Fibroblast of upper back skin (primary cell): ENCODE results near the gene MNS1.
"Not testable (repeated sequence)": the region's sequence is repeated elsewhere in the genome, so short reads cannot be mapped to it uniquely, and the experiment has no call there.

Source experiments
- DNase-seq: peaks from one replicate; pipeline ENCODE4 v3.0.0-alpha.2; 2013

MNS1 gene

DNA sequence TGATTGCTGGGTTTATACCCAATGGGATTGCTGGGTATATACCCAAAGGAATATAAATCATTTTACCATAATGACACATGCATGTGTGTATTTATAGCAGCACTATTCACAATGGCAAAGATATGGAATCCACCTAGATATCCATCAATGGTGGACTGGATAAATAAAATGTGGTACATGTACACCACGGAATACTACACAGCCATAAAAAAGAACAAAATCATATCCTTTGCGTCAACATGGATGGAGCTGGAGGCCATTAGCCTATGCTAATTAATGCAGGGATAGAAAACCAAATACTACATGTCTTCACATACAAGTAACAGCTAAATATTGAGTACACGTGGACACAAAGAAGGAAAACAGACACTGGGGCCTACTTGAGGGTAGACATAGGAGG, 22.6 kb downstream of the MNS1 start:
- DNase-seq: no peak

DNA sequence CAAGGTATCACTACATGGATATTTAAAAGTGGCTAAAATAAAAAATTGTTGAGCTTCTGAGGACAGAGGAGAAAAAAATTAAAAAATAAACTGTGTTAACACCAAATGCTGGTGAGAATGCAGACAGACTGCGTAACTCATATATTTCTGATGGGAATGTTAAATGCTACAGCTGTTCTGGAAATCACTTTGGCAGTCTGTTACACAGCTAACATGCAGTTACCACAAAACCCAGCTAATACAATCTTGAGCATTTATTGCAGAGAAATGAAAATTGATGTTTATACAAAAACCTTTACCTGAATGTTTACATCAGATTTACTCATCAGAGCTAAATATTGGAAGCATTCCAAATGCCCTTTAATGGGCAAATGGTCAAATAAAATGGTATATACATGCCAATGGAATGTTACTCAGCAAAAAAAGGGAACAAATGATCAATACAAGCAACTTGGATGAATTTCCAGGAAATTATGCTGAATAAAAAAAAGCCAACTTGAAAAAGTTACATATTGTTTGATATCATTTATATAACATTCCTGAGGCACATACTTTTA, 24.6 kb downstream of the MNS1 start:
- DNase-seq: no peak

DNA sequence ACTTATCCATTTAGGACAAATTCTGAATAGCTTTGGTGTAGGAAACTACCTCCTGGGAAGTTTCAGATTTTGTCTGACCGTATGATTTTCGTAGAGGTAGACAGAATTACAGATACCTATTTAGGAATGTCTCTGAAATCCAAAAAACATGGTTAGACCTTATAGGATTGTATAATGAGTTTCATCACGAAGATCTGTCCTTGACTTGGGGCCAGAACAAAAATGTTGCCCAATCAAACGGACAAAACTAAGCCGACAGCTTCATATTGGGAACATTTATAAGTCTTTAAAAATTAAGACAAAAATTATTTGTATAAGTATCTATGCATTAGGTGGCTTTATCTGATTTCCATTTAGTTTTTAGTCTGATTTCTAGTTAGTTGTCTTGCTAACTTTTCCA, 32.6 kb downstream of the MNS1 start:
- no peak for DNase-seq

DNA sequence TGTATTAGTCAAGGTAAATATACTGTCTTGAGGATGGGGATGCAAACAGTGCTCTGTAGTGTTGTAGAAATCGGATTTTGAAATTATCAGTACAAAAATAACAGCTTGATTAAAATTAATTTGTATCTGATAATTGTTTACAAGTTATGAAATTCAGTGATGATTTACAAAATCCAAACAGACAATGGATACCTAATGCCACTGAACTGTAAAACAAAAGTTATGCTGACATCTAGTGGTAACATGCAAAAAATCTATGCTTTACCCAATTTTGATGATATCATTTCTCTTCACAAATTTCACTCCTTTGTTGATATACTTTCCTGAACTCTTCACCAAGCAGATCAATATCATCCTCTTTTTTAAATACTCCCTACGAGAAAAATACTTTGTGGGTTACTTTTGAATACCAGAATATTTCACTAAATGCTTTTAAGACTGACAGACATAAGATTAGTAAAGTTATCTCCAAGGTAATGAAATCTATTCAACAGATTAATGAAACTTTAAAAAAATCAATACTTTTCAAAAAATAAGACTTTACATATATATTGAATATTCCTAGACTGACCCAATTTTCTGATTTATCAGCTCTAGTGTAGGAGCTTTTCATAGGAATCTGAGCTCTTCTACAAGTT, 36.0 kb downstream of the MNS1 start:
- DNase-seq: peak; percentile 19

DNA sequence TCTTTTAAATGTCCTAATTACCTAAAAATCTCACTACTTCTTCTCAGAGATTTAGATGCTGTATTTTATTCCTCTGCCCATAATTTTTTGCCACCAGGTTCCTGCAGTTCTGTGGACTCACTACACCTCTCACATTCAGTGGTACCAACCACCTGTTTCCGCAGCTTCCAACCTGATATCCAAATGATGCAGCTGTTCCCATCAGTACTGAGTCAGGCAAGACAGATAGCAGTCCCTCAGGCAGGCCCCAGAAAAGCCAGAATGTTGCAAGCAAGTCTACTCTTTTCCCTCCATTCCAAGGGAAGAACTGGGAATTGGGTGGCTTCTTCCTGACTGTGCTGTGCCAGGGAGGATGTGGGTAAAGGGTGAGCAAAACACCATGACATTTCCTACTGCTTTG, 39.0 kb downstream of the MNS1 start:
- DNase-seq: no peak

DNA sequence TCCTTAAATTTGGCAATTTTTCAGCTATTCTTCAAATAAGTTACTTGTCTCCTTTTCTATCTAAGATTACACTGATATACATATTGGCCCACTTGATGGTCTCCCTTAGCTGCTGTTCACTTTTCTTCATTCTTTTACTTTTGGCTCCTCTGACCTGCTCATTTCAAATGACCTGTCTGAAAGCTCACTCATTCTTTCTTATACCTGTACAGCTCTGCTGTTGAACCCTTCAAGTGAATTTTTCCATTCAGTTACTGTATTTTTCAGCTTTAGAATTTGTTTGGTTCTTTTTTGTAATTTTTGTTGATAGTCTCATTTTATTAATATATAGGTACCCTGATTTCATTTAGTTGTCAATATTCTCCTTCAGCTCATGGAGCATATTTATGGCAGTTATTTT, 39.7 kb downstream of the MNS1 start:
- DNase-seq: no peak

DNA sequence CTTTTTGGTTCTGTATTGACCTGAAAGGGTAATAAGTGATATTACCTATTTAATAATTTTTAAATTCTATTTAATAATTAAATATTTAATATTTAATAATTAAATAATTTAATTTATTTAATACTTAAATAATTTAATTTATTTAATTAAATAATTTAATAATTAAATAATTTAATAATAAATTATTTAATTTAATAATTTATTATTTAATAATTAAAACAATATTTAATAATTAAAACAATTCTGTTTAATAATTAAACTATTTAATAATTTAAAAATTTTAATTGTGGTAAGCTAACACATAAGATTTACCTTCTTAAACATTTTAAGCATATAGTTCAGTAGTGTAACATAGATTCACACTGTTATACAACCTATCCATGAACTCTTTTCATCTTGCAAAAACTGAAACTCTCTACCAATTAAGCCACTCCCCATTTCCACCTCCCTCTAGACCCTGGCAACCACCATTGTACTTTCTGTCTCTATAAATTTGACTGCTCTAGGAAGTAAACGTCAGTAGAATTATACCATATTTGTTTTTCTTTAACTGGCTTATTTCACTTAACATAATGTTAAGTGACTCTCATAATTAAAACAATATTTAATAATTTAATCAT, 51.7 kb downstream of the MNS1 start:
- not testable (repeated sequence) for DNase-seq

DNA sequence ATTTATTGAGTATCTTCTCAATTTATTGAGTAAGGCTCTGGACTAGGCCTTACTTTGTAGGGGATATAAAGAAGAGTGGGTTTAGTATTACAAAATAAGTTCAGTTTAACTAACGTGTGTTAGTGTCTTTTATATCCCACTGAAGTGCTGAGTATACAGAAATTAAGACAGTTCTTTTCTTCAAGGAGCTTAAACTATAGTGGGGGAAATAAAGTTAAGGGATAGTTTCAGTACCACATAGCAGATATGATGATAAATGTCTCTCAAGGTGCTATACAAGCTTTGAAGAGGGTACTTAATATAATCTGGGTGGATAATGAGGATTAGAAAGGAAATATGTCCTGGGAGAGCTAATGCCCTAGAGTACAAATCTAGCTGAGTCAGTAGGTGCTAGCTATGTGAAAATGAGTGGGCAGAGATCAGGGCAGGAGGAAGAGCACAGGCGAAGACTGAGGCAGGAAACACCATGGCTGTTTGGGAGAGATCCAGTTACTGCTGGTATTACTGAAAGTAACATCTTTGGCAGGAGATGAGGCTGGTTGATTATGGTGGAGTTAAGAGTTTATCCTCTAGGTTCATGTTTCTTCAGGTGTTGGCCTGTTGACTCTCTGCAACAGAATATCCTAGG, 53.7 kb downstream of the MNS1 start:
- no peak for DNase-seq

DNA sequence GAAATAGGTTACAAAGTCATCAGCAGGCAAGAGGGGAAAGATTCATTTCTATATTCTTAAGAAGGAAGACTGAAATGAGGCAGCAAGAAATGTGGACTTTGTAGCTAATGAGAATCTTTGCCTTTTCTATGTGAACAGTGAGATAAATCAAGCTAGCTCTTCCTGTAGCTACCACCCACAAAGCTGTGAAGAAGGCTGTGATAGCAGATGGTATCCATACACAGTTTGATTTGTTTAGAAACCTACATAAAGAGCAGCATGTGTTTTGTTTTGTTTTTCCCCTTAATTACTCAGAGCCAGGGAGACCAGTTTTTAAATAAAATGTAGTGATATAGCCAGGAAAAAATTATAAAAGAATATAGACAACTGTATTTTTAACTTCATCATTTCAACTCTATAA, 54.2 kb downstream of the MNS1 start:
- DNase-seq: no peak

DNA sequence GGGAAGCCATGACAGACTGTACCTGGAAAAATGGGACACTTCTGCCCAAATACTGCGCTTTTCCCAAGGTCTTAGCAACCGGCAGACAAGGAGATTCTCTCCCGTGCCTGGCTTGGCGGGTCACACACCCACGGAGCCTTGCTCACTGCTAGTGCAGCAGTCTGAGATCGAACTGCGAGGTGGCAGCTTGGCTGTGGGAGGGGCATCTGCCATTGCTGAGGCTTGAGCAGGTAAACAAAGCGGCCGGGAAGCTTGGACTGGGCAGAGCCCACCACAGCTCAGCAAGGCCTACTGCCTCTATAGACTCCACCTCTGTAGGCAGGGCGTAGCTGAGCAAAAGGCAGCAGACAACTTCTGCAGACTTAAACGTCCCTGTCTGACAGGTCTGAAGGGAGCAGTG, 65.7 kb downstream of the MNS1 start:
- not testable (repeated sequence) for DNase-seq

DNA sequence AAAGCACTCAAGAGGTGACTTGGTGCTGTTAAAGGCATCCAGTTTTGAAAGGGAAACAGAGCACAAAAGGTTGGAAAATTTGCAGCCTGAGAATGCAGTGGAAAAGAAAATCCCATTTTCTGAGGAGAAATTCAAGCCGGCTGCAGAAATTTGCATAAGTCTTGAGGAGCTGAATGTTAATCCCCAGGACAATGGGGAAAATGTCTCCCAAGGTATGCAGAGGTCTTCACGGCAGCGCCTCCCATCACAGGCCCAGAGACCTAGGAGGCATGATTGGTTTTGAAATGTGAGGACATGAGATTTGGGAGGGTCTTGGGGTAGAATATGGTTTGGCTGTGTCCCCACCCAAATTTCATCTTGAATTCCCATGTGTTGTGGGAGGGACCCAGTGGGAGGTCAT, 67.6 kb downstream of the MNS1 start:
- not testable (repeated sequence) for DNase-seq

DNA sequence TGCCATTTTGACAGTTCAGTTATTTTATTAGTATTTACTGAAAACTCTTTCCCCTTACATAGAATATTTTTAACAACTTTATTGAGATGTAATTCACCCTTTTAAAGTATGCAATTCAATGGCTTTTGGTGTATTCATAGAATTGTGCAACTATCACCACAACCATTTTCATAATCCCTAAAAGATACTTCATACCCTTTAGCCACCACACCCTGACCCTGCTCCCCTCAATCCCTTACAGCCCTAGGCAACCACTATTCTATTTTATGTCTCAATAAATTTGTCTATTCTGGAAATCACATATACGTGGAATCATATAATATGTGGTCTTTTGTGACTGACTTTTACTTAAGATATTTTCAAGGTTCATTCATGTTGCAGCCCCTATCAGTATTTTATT, 70.0 kb downstream of the MNS1 start:
- DNase-seq: no peak

DNA sequence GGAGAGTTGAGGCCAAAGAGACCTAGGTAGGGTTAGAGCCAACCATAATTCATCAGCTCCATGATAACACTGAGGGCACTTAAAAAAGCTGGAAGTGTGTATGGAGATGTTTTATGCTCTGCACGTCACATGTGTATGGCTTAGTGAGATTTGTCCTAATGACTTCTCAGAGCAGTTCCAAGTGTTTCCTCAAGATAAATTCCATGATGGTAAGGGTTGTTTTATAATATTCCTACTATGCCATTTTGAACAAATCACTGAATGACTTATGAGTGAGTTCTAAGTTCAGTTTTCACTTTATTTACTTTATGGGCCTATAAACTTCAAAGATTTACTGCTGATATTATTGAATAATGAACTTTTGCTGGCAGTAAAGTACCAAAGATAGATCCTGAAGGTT, 71.7 kb downstream of the MNS1 start:
- DNase-seq: no peak

DNA sequence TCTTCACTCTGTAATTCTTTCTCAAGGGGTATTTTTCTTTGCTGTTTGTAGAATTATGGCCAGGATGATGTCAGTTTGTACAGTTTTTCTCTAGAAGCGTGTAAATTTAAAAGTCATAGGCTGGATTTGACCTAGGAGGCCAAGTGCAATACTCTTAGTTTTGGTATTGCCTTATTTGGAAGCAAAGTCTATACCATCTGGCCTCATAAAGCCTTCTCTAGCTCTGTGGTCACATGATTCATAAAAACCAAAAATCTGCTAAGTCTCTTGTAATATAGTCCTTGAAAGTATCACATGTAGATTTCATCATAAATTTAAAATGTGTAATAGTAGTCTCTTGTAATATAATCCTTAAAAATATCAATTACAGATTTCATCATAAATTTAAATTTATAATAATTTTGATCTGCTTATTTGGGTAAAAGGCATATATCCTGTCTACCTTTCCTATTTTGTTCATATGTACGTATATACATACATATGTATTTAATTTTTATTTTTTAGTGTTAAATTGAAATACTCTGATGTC, 74.1 kb downstream of the MNS1 start:
- DNase-seq: peak; percentile 61

DNA sequence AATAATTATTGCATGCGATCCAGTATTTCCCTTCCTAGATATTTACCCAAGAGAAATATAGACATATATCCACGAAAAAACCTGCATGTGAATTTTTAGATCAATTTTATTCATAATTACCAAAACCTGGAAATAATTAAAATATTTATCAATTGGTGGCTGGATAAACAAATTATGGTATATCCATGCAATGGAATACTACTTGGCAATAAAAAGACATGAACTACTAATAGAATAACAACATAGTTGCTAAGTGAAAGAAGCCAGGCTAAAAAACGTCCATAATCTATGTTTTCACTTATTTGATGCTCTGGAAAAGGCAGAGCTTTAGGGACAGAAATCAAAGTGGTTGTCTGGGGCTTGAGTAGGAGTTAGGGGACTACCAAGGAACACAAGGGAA, 79.0 kb downstream of the MNS1 start:
- DNase-seq: no peak

DNA sequence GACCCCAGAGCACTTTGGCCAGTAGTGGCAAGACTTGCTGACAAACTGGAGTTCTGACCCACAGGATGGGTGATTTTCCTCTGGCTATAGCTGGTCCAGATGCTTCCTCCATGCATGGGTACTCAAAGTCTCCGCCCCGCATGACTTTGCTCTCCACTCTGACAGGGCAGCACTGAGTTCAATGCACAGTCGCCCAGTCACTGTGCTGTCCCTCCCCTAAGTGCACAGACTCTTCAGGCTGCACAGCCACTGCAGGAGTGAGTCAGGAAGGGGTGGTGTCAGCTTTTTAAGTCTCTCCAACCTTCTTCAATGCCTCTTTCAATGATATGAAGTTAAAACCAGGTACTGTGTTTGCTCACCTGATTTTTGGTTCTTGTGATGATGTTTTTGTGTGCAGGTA, 81.9 kb downstream of the MNS1 start:
- no peak for DNase-seq
